ENCODE measurements around the gene ZDHHC7.

Gene ZDHHC7

GRCh38 chr16:85057212-85057889 lies 46.0 kb upstream of the ZDHHC7 start:
- Histone ChIP-seq H3K9ac (ENCODE audit: low read length) (no peak overlapping the region), H3K27me3 (ENCODE audit: insufficient read depth, low read length) (no peaks in the 10 kb centered on the region), H2AFZ (ENCODE audit: low read length) (no peak overlapping the region), H3K4me2 (ENCODE audit: low read length) (no peak overlapping the region), H3K4me3 (ENCODE audit: low read depth, low read length, poor library complexity, severe bottlenecking) (no peak overlapping the region), H3K9me2 (ENCODE audit: low read depth, low read length) (no peaks in the 10 kb centered on the region), H3F3A (ENCODE audit: insufficient read depth, low read length) (no peaks in the 10 kb centered on the region), H3K36me3 (ENCODE audit: insufficient read depth, low read length) (no peaks in the 10 kb centered on the region), H3K4me1 (ENCODE audit: insufficient read depth, low read length, severe bottlenecking) (peaks cover 20% of the 10 kb centered on the region), H3K79me2 (ENCODE audit: insufficient read depth, low read length) (no peaks in the 10 kb centered on the region), H4K20me1 (ENCODE audit: insufficient read depth, low read length) (no peaks in the 10 kb centered on the region), H3K9me3 (ENCODE audit: low read length) (no peaks in the 10 kb centered on the region), H3K27ac (ENCODE audit: low read depth, low read length, poor library complexity, severe bottlenecking) (no peak overlapping the region)
- TF ChIP-seq CTCF (IDR thresholded peaks at IDR 0.05; ENCODE audit: low read length) (peak; percentile 8; the same call in 1 of the 2 replicates), EZH2 (IDR thresholded peaks at IDR 0.05; ENCODE audit: borderline replicate concordance, low read length) (no peak)

- Histone ChIP-seq H3K4me1 (ENCODE audit: insufficient read depth, low read length, severe bottlenecking) (peaks cover 20% of the 10 kb centered on the region), H3K27ac (ENCODE audit: low read depth, low read length, poor library complexity, severe bottlenecking) (no peak overlapping the region), H3K9ac (ENCODE audit: low read length) (no peak overlapping the region), H3K9me3 (ENCODE audit: low read length) (no peaks in the 10 kb centered on the region), H3K9me2 (ENCODE audit: low read depth, low read length) (no peaks in the 10 kb centered on the region), H3K4me3 (ENCODE audit: low read depth, low read length, poor library complexity, severe bottlenecking) (no peak overlapping the region), H3K79me2 (ENCODE audit: insufficient read depth, low read length) (no peaks in the 10 kb centered on the region), H3K4me2 (ENCODE audit: low read length) (no peak overlapping the region), H3F3A (ENCODE audit: insufficient read depth, low read length) (no peaks in the 10 kb centered on the region), H3K27me3 (ENCODE audit: insufficient read depth, low read length) (no peaks in the 10 kb centered on the region), H4K20me1 (ENCODE audit: insufficient read depth, low read length) (no peaks in the 10 kb centered on the region), H3K36me3 (ENCODE audit: insufficient read depth, low read length) (no peaks in the 10 kb centered on the region), H2AFZ (ENCODE audit: low read length) (no peak overlapping the region)
- no peak for TF ChIP-seq EZH2 (IDR thresholded peaks at IDR 0.05; ENCODE audit: borderline replicate concordance, low read length)
- no peak for TF ChIP-seq CTCF (IDR thresholded peaks at IDR 0.05; ENCODE audit: low read length)
These were observed 44.9 kb upstream of the ZDHHC7 start for GRCh38 chr16:85056211-85056748.

GRCh38 chr16:85055493-85056210 lies 44.3 kb upstream of the ZDHHC7 start:
- no peaks in the 10 kb centered on the region for H4K20me1 ChIP-seq (ENCODE audit: insufficient read depth, low read length)
- peak overlapping the region; percentile 33; the same call in 1 of the 2 replicates for H3K4me2 ChIP-seq (ENCODE audit: low read length)
- no peaks in the 10 kb centered on the region for H3K27me3 ChIP-seq (ENCODE audit: insufficient read depth, low read length)
- TF ChIP-seq EZH2 (IDR thresholded peaks at IDR 0.05; ENCODE audit: borderline replicate concordance, low read length): no peak
- TF ChIP-seq CTCF (IDR thresholded peaks at IDR 0.05; ENCODE audit: low read length): no peak
- no peaks in the 10 kb centered on the region for H3F3A ChIP-seq (ENCODE audit: insufficient read depth, low read length)
- no peaks in the 10 kb centered on the region for H3K79me2 ChIP-seq (ENCODE audit: insufficient read depth, low read length)
- H3K4me1 ChIP-seq (ENCODE audit: insufficient read depth, low read length, severe bottlenecking): peaks cover 20% of the 10 kb centered on the region
- H3K27ac ChIP-seq (ENCODE audit: low read depth, low read length, poor library complexity, severe bottlenecking): no peak overlapping the region
- no peaks in the 10 kb centered on the region for H3K36me3 ChIP-seq (ENCODE audit: insufficient read depth, low read length)
- no peaks in the 10 kb centered on the region for H3K9me3 ChIP-seq (ENCODE audit: low read length)
- no peak overlapping the region for H2AFZ ChIP-seq (ENCODE audit: low read length)
- no peak overlapping the region for H3K9ac ChIP-seq (ENCODE audit: low read length)
- H3K9me2 ChIP-seq (ENCODE audit: low read depth, low read length): no peaks in the 10 kb centered on the region
- H3K4me3 ChIP-seq (ENCODE audit: low read depth, low read length, poor library complexity, severe bottlenecking): no peak overlapping the region

All from OCI-LY1 (cell line).